ENCODE results near the gene VPS13A. TPM values are rescaled to one million over a fixed set of nuclear protein-coding genes. Genes with fewer than 3 reads are reported as not detected.
"Not testable (repeated sequence)": the region's sequence is repeated elsewhere in the genome, so short reads cannot be mapped to it uniquely, and the experiment has no call there.

VPS13A gene
- total RNA-seq, 2 experiments from 2014 or later: 40.9 to 42.3 TPM

- no peaks in the 10 kb centered on the region for H3K27me3 Mint-ChIP-seq
- no peaks in the 10 kb centered on the region for H3K36me3 Mint-ChIP-seq (ENCODE audit: low read depth)
- ChIA-PET POLR2A (no interaction called here), CTCF (interaction anchor here (0.6 to 1.8 kb wide), 2 partner anchors 11 to 34 kb away, joined by 4 to 5 read pairs; no protein-coding TSS in a partner anchor)
- no peak overlapping the region for H3K27ac Mint-ChIP-seq
- no peak for DNase-seq
- H3K9me3 Mint-ChIP-seq: no peaks in the 10 kb centered on the region
- no peaks in the 10 kb centered on the region for H3K4me1 Mint-ChIP-seq
- no peak overlapping the region for H3K4me3 Mint-ChIP-seq
These were observed 245.6 kb downstream of the VPS13A start for GRCh38 chr9:77422969-77423368.

GRCh38 chr9:77423841-77424240 lies 246.5 kb downstream of the VPS13A start:
- no peaks in the 10 kb centered on the region for H3K27me3 Mint-ChIP-seq
- ChIA-PET POLR2A (no interaction called here), CTCF (interaction anchor here (1.8 kb wide), 1 partner anchor 10 kb away, joined by 5 read pairs; no protein-coding TSS in a partner anchor)
- H3K36me3 Mint-ChIP-seq (ENCODE audit: low read depth): no peaks in the 10 kb centered on the region
- DNase-seq: no peak
- no peaks in the 10 kb centered on the region for H3K4me1 Mint-ChIP-seq
- H3K27ac Mint-ChIP-seq: no peak overlapping the region
- no peak overlapping the region for H3K4me3 Mint-ChIP-seq
- H3K9me3 Mint-ChIP-seq: no peaks in the 10 kb centered on the region

- no peaks in the 10 kb centered on the region for H3K9me3 Mint-ChIP-seq
- H3K36me3 Mint-ChIP-seq (ENCODE audit: low read depth): no peaks in the 10 kb centered on the region
- H3K4me3 Mint-ChIP-seq: no peak overlapping the region
- no peaks in the 10 kb centered on the region for H3K4me1 Mint-ChIP-seq
- no peaks in the 10 kb centered on the region for H3K27me3 Mint-ChIP-seq
- ChIA-PET POLR2A (no interaction called here), CTCF (no interaction called here)
- no peak overlapping the region for H3K27ac Mint-ChIP-seq
- DNase-seq: no peak
These were observed 247.7 kb downstream of the VPS13A start for GRCh38 chr9:77424993-77425392.

- ChIA-PET POLR2A (no interaction called here), CTCF (interaction anchor here (0.6 kb wide), 1 partner anchor 72 kb away, joined by 4 read pairs; no protein-coding TSS in a partner anchor)
- Mint-ChIP-seq H3K27ac (no peak overlapping the region), H3K4me1 (no peaks in the 10 kb centered on the region), H3K27me3 (no peaks in the 10 kb centered on the region), H3K4me3 (no peak overlapping the region), H3K36me3 (ENCODE audit: low read depth) (no peaks in the 10 kb centered on the region), H3K9me3 (no peaks in the 10 kb centered on the region)
- no peak for DNase-seq
These were observed 249.4 kb downstream of the VPS13A start for GRCh38 chr9:77426712-77427111.

GRCh38 chr9:77427256-77427927 lies 250.1 kb downstream of the VPS13A start:
- Mint-ChIP-seq H3K36me3 (ENCODE audit: low read depth) (no peaks in the 10 kb centered on the region), H3K4me1 (no peaks in the 10 kb centered on the region), H3K4me3 (no peak overlapping the region), H3K27me3 (no peaks in the 10 kb centered on the region), H3K27ac (no peak overlapping the region), H3K9me3 (no peaks in the 10 kb centered on the region)
- no peak for DNase-seq
- POLR2A ChIA-PET: no interaction called here
- CTCF ChIA-PET: interaction anchor here (0.6 kb wide), 1 partner anchor 72 kb away, joined by 4 read pairs; no protein-coding TSS in a partner anchor

GRCh38 chr9:77429928-77430327 lies 252.6 kb downstream of the VPS13A start:
- Mint-ChIP-seq H3K4me1 (peaks cover 3% of the 10 kb centered on the region), H3K9me3 (no peaks in the 10 kb centered on the region), H3K27ac (no peak overlapping the region), H3K4me3 (no peak overlapping the region), H3K27me3 (no peaks in the 10 kb centered on the region), H3K36me3 (ENCODE audit: low read depth) (no peaks in the 10 kb centered on the region)
- ChIA-PET POLR2A (no interaction called here), CTCF (interaction anchor here (0.5 kb wide), 1 partner anchor 57 kb away, joined by 3 read pairs; no protein-coding TSS in a partner anchor)
- DNase-seq: no peak

GRCh38 chr9:77432053-77432452 lies 254.7 kb downstream of the VPS13A start:
- Mint-ChIP-seq H3K27me3 (no peaks in the 10 kb centered on the region), H3K4me3 (no peak overlapping the region), H3K36me3 (ENCODE audit: low read depth) (no peaks in the 10 kb centered on the region), H3K9me3 (no peaks in the 10 kb centered on the region), H3K27ac (no peak overlapping the region), H3K4me1 (peaks cover 3% of the 10 kb centered on the region)
- DNase-seq: no peak
- ChIA-PET CTCF (interaction anchor here (0.9 to 3.8 kb wide), 3 partner anchors 21 to 57 kb away, joined by 5 to 27 read pairs (median 5); no protein-coding TSS in a partner anchor), POLR2A (no interaction called here)

- ChIA-PET CTCF (interaction anchor here (0.6 to 3.8 kb wide), 16 partner anchors 10 to 516 kb away, joined by 3 to 27 read pairs (median 6); partner anchors contain the start of gene VPS13A), POLR2A (interaction anchor here (1.0 kb wide), 1 partner anchor 55 kb away, joined by 3 read pairs; no protein-coding TSS in a partner anchor)
- H3K27me3 Mint-ChIP-seq: peaks cover 1% of the 10 kb centered on the region
- peaks cover 3% of the 10 kb centered on the region for H3K4me1 Mint-ChIP-seq
- H3K4me3 Mint-ChIP-seq: no peak overlapping the region
- H3K9me3 Mint-ChIP-seq: no peaks in the 10 kb centered on the region
- H3K36me3 Mint-ChIP-seq (ENCODE audit: low read depth): no peaks in the 10 kb centered on the region
- H3K27ac Mint-ChIP-seq: no peak overlapping the region
- peak; percentile 56 for DNase-seq
These were observed 256.5 kb downstream of the VPS13A start for GRCh38 chr9:77433675-77434445.

GRCh38 chr9:77435277-77435676 lies 257.9 kb downstream of the VPS13A start:
- Mint-ChIP-seq H3K4me3 (no peak overlapping the region), H3K27ac (no peak overlapping the region), H3K9me3 (no peaks in the 10 kb centered on the region), H3K27me3 (peaks cover 1% of the 10 kb centered on the region), H3K4me1 (peaks cover 3% of the 10 kb centered on the region), H3K36me3 (ENCODE audit: low read depth) (no peaks in the 10 kb centered on the region)
- POLR2A ChIA-PET: no interaction called here
- no peak for DNase-seq
- CTCF ChIA-PET: interaction anchor here (1.7 to 3.8 kb wide), 5 partner anchors 9 to 268 kb away, joined by 4 to 27 read pairs (median 14); no protein-coding TSS in a partner anchor

GRCh38 chr9:77435688-77436087 lies 258.4 kb downstream of the VPS13A start:
- Mint-ChIP-seq H3K27me3 (peaks cover 1% of the 10 kb centered on the region), H3K4me3 (no peak overlapping the region), H3K36me3 (ENCODE audit: low read depth) (no peaks in the 10 kb centered on the region), H3K4me1 (peaks cover 3% of the 10 kb centered on the region), H3K27ac (no peak overlapping the region), H3K9me3 (no peaks in the 10 kb centered on the region)
- ChIA-PET CTCF (interaction anchor here (1.7 to 3.8 kb wide), 2 partner anchors 8 to 21 kb away, joined by 4 to 27 read pairs; no protein-coding TSS in a partner anchor), POLR2A (no interaction called here)
- no peak for DNase-seq

- CTCF ChIA-PET: interaction anchor here (1.4 kb wide), 1 partner anchor 10 kb away, joined by 4 read pairs; no protein-coding TSS in a partner anchor
These were observed 261.3 kb downstream of the VPS13A start for GRCh38 chr9:77438653-77439052.

GRCh38 chr9:77440057-77440456 lies 262.7 kb downstream of the VPS13A start:
- Mint-ChIP-seq H3K27me3 (peaks cover 9% of the 10 kb centered on the region), H3K36me3 (ENCODE audit: low read depth) (no peaks in the 10 kb centered on the region), H3K4me1 (no peaks in the 10 kb centered on the region), H3K9me3 (no peaks in the 10 kb centered on the region), H3K27ac (no peak overlapping the region), H3K4me3 (no peak overlapping the region)
- ChIA-PET POLR2A (no interaction called here), CTCF (interaction anchor here (0.9 kb wide), 1 partner anchor 14 kb away, joined by 5 read pairs; no protein-coding TSS in a partner anchor)
- DNase-seq: no peak

More at GRCh38 chr9:77438653-77439052, 261.3 kb downstream of the VPS13A start:
- peaks cover 3% of the 10 kb centered on the region for H3K4me1 Mint-ChIP-seq
- H3K9me3 Mint-ChIP-seq: no peaks in the 10 kb centered on the region
- H3K27me3 Mint-ChIP-seq: peaks cover 4% of the 10 kb centered on the region
- no peak for DNase-seq
- H3K4me3 Mint-ChIP-seq: no peak overlapping the region
- POLR2A ChIA-PET: no interaction called here
- no peak overlapping the region for H3K27ac Mint-ChIP-seq
- no peaks in the 10 kb centered on the region for H3K36me3 Mint-ChIP-seq (ENCODE audit: low read depth)

- H3K4me3 Mint-ChIP-seq; H3K9me3 Mint-ChIP-seq; H3K36me3 Mint-ChIP-seq (ENCODE audit: low read depth); DNase-seq; H3K27ac Mint-ChIP-seq; POLR2A ChIA-PET; H3K27me3 Mint-ChIP-seq; H3K4me1 Mint-ChIP-seq: not testable (repeated sequence)
- CTCF ChIA-PET: interaction anchor here (0.6 to 4.5 kb wide), 2 partner anchors 7 to 260 kb away, joined by 5 to 16 read pairs; no protein-coding TSS in a partner anchor
These were observed 263.8 kb downstream of the VPS13A start for GRCh38 chr9:77441124-77441523.

All from activated CD4-positive, alpha-beta memory T cell treated with anti-CD3 and anti-CD28 coated beads, Interleukin-2, amount 10 ng/mL, durations not matched to agents 7 days and 5 days (primary cell).